Lung (tissue), 12 donors: Measurements from ENCODE around the gene NTRK2. TPM values are rescaled to one million over a fixed set of nuclear protein-coding genes. Genes with fewer than 3 reads are reported as not detected.

ENCODE experiments used
- ATAC-seq: fragments of 200-7000 bp; cut with Tn5 transposase; one replicate; pipeline ENCODE4 v1.9.1; 2020; ENCODE audit warnings: moderate number of reproducible peaks; ENCODE audit not compliant: insufficient read depth, low FRiP score
- DNase-seq, 3 donors: peaks; one replicate each; pipeline ENCODE4 v3.0.0-alpha.2; 2013 to 2017
- H3K27ac ChIP-seq, 2 donors: one replicate each; pipeline ENCODE4 v1.5.1; 2013; ENCODE audit warnings: mild to moderate bottlenecking in 2 of 2, moderate library complexity in 2 of 2, control low read depth in 1 of 2, inconsistent platforms in 1 of 2, low read depth in 1 of 2, low read length in 1 of 2
- H3K27me3 ChIP-seq, 3 donors: one replicate each; pipeline ENCODE4 v1.5.1; 2013; ENCODE audit warnings: low read length in 2 of 3; ENCODE audit not compliant: control insufficient read depth in 3 of 3, insufficient read depth in 3 of 3
- H3K36me3 ChIP-seq, 4 donors: one replicate each; pipeline ENCODE4 v1.5.1; 2013; ENCODE audit warnings: low read length in 4 of 4, mild to moderate bottlenecking in 1 of 4, moderate library complexity in 1 of 4; ENCODE audit not compliant: control insufficient read depth in 4 of 4, insufficient read depth in 4 of 4
- H3K4me1 ChIP-seq, 5 donors: one replicate each; pipeline ENCODE4 v1.5.1; 2013; ENCODE audit warnings: low read length in 5 of 5, mild to moderate bottlenecking in 2 of 5, moderate library complexity in 1 of 5; ENCODE audit not compliant: control insufficient read depth in 5 of 5, insufficient read depth in 5 of 5
- H3K4me3 ChIP-seq: one replicate; pipeline ENCODE4 v1.5.1; 2013; ENCODE audit warnings: mild to moderate bottlenecking, control low read depth, moderate library complexity
- H3K9ac ChIP-seq, 2 donors: one replicate each; pipeline ENCODE4 v1.5.1; 2013; ENCODE audit warnings: low read length in 2 of 2, control low read depth in 1 of 2; ENCODE audit not compliant: insufficient read depth in 1 of 2
- H3K9me3 ChIP-seq, 4 donors: one replicate each; pipeline ENCODE4 v1.5.1; 2013; ENCODE audit warnings: low read length in 3 of 4, mild to moderate bottlenecking in 1 of 4, moderate library complexity in 1 of 4; ENCODE audit not compliant: control insufficient read depth in 4 of 4, insufficient read depth in 3 of 4
- WGBS, 2 donors: extraction: QIAGEN DNeasy Blood & Tissue Kit; methylation state at CpG; one replicate each; pipeline ENCODE4 v1.1.7; 2013; 5-methylcytosine and 5-hydroxymethylcytosine counted together
- polyA plus RNA-seq, 2 donors: library from polyadenylated mRNA; stranded (reverse); fragments of 200-250 nt; gene quantifications; one replicate each; pipeline ENCODE4 v1.2.1, GENCODE V29; 2013
- total RNA-seq, 2 donors: library from RNA; depleted of rRNA in 1 of 2; stranded (reverse); fragments of >200 nt in 1 of 2; gene quantifications; one replicate each; pipeline ENCODE4 v1.2.1, GENCODE V29; 2014 to 2021
- TF ChIP-seq, protein P1 (sequence below): IDR thresholded peaks from 2 replicates; pipeline ENCODE4 v1.5.1; 2012; ENCODE audit warnings: mild to moderate bottlenecking; ENCODE audit errors: control extremely low read depth, extremely low read depth
- donor health status: control.
- donor health status: control.
- donor health status: Bipolar disorder and iron deficiency.
- donor health status: healthy.
- donor health status: DM: yes; HTN: yes; CAD: no.

Gene NTRK2
- total and polyA plus RNA-seq, 4 donors, result 0.33 to 14.4 (median 3.3) TPM

DNA sequence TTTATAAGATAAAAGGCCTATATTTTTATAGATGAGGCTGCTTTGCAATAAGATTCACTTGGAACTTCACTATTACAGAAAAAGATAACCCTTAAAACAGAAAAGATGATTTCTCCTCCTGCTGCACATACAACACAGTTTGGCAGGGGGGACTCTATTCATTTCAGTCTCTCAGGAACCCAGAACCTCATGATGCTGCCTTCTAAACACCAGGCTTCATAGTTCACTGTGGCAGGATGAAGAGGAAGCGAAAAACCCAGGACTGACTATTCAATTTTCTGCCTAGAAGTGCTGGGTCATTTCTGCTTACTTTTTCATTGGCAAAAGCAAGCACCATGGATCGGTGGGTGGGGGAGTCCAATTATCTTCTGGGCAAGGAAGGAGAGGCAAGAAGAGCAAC lies 179.5 kb downstream of the NTRK2 start:
- no peak for DNase-seq
- peaks cover 0 to 4% (median 0%) of the 10 kb centered on the region in 3 donors for H3K27me3 ChIP-seq
- 84 to 91% methylated on average over 2 of the region's 2 CpGs for WGBS, 2 donors
- TF ChIP-seq, protein P1, sequence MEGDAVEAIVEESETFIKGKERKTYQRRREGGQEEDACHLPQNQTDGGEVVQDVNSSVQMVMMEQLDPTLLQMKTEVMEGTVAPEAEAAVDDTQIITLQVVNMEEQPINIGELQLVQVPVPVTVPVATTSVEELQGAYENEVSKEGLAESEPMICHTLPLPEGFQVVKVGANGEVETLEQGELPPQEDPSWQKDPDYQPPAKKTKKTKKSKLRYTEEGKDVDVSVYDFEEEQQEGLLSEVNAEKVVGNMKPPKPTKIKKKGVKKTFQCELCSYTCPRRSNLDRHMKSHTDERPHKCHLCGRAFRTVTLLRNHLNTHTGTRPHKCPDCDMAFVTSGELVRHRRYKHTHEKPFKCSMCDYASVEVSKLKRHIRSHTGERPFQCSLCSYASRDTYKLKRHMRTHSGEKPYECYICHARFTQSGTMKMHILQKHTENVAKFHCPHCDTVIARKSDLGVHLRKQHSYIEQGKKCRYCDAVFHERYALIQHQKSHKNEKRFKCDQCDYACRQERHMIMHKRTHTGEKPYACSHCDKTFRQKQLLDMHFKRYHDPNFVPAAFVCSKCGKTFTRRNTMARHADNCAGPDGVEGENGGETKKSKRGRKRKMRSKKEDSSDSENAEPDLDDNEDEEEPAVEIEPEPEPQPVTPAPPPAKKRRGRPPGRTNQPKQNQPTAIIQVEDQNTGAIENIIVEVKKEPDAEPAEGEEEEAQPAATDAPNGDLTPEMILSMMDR, result no peak
- no peak overlapping the region for H3K27ac ChIP-seq
- no peak overlapping the region for H3K9ac ChIP-seq
- no peaks in the 10 kb centered on the region for H3K36me3 ChIP-seq
- H3K4me1 ChIP-seq, result peaks cover 0 to 5% (median 0%) of the 10 kb centered on the region in 5 donors
- H3K4me3 ChIP-seq, result no peak overlapping the region
- no peak for ATAC-seq
- no peaks in the 10 kb centered on the region for H3K9me3 ChIP-seq

DNA sequence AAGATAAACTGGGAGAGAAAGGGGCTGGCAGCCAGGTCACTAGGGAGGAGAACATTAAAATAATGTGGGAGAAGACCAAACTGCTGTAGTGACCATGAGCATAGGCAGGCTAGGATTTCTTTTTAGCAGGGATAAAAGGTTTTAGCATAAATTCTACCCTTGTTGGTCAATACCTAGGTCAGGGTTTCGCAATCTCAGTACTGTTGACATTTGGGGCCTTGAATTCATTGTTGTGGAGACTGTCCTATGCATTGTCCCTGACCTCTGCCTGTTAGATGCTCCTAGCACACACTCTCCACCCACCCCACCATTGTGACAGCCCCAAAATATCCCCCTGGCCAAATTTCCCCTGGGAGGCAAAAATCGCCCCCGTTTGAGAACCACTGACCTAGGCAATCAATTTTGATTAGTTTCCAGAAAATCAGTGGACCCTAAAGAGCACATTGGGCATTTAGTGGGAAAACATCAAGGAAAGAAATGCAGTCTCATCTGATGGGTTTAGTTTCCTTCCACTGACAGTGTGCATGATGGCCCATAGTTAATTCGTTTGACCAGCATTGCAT lies 181.4 kb downstream of the NTRK2 start:
- WGBS, 2 donors, result 87 to 95% methylated on average over 4 of the region's 4 CpGs
- no peak for DNase-seq
- peaks cover 0 to 4% (median 0%) of the 10 kb centered on the region in 3 donors for H3K27me3 ChIP-seq
- ATAC-seq, result no peak
- no peaks in the 10 kb centered on the region for H3K9me3 ChIP-seq
- H3K36me3 ChIP-seq, result no peaks in the 10 kb centered on the region
- no peak overlapping the region for H3K4me3 ChIP-seq
- no peak overlapping the region for H3K9ac ChIP-seq
- TF ChIP-seq, protein P1, result no peak
- H3K27ac ChIP-seq, result no peak overlapping the region
- H3K4me1 ChIP-seq, result peaks cover 0 to 5% (median 0%) of the 10 kb centered on the region in 5 donors

- Histone ChIP-seq H3K27ac (no peak overlapping the region), H3K9ac (no peak overlapping the region), H3K36me3 (no peaks in the 10 kb centered on the region), H3K4me1 (peaks cover 0 to 6% (median under 1%) of the 10 kb centered on the region in 5 donors), H3K9me3 (no peaks in the 10 kb centered on the region), H3K4me3 (no peak overlapping the region), H3K27me3 (peaks cover 0 to 4% (median 0%) of the 10 kb centered on the region in 3 donors)
- TF ChIP-seq, protein P1, result no peak
- DNase-seq, result no peak
- ATAC-seq, result no peak
- 66 to 78% methylated on average over 10 of the region's 10 CpGs for WGBS, 2 donors
Measured at GRCh38 chr9:84851935-84852585, 182.5 kb downstream of the NTRK2 start.
